Peyer's patch (tissue), 4 donors: ENCODE data around the gene TXNDC12. TPM values are rescaled to one million over a fixed set of nuclear protein-coding genes. Genes with fewer than 3 reads are reported as not detected.
"Not testable (repeated sequence)": the region's sequence is repeated elsewhere in the genome, so short reads cannot be mapped to it uniquely, and the experiment has no call there.

Experiments
- DNase-seq, 3 donors: peaks; one replicate each; pipeline ENCODE4 v3.0.0-alpha.2; 2017 to 2019
- H3K27ac ChIP-seq, 4 donors: fragments of 200-600 bp; sonication (generic); one replicate each; pipeline ENCODE4 v1.5.1; 2016 to 2019
- H3K27me3 ChIP-seq, 2 donors: fragments of 200-600 bp; sonication (generic); one replicate each; pipeline ENCODE4 v1.5.1; 2019
- H3K36me3 ChIP-seq, 3 donors: fragments of 200-600 bp; sonication (generic); one replicate each; pipeline ENCODE4 v1.5.1; 2016 to 2019
- H3K4me1 ChIP-seq, 4 donors: fragments of 200-600 bp; sonication (generic); one replicate each; pipeline ENCODE4 v1.5.1; 2016 to 2019
- H3K4me3 ChIP-seq, 4 donors: fragments of 200-600 bp; sonication (generic); 1 replicate in 3 of 4; 2 replicates in 1 of 4; pipeline ENCODE4 v1.5.1; 2016 to 2019; ENCODE audit warnings: mild to moderate bottlenecking in 1 of 4
- H3K9me3 ChIP-seq, 4 donors: fragments of 200-600 bp; sonication (generic); one replicate each; pipeline ENCODE4 v1.5.1; 2016 to 2019; ENCODE audit warnings: mild to moderate bottlenecking in 1 of 4
- CTCF ChIP-seq, 6 experiments: fragments of 450-650 bp in 4 of 6; fragments of 200-600 bp in 2 of 6; sonication (generic) in 1 of 6; IDR thresholded peaks; one replicate each; pipeline ENCODE4 v1.5.1; 2017 to 2019; ENCODE audit warnings: antibody characterized with exemption in 6 of 6, mild to moderate bottlenecking in 3 of 6, moderate library complexity in 1 of 6
- POLR2A ChIP-seq, 2 donors: fragments of 450-650 bp; IDR thresholded peaks; one replicate each; pipeline ENCODE4 v1.5.1; 2017; ENCODE audit warnings: antibody characterized with exemption in 2 of 2, mild to moderate bottlenecking in 2 of 2, moderate library complexity in 2 of 2
- total RNA-seq, 4 donors: library from RNA; depleted of rRNA; stranded (reverse); fragments of >200 nt; gene quantifications; one replicate each; pipeline ENCODE4 v1.1.0, GENCODE V29; 2016

The TXNDC12 gene
- total RNA-seq, 4 donors from 2014 or later: 14.9 to 25.0 (median 23.9) TPM

- peak within 1 kb of the TSS; percentile 71 to 94 (median 90) for H3K4me3 ChIP-seq
- no peaks in the 10 kb centered on the region for H3K9me3 ChIP-seq
- H3K27ac ChIP-seq: peak within 1 kb of the TSS; percentile 86 to 94 (median 88)
- DNase-seq: peak; percentile 96 to 99 (median 98)
- peak; percentile 38 to 61 for TF ChIP-seq POLR2A (IDR thresholded peaks at IDR 0.05)
- no peak for TF ChIP-seq CTCF (IDR thresholded peaks at IDR 0.05)
- peaks cover 0 to 24% (median 0%) of the 10 kb centered on the region in 3 donors for H3K36me3 ChIP-seq
- H3K4me1 ChIP-seq: peaks cover 0 to 33% (median 12%) of the 10 kb centered on the region in 4 donors
- H3K27me3 ChIP-seq: no peaks in the 10 kb centered on the region
Measured at GRCh38 chr1:52056163-52056936, 1.4 kb upstream of the TXNDC12 start, which contains the start of gene BTF3L4. Gene BTF3L4 (plus strand): TSS chr1:52056295. CDS start chr1:52059848, 3,553 bp downstream.

DNA sequence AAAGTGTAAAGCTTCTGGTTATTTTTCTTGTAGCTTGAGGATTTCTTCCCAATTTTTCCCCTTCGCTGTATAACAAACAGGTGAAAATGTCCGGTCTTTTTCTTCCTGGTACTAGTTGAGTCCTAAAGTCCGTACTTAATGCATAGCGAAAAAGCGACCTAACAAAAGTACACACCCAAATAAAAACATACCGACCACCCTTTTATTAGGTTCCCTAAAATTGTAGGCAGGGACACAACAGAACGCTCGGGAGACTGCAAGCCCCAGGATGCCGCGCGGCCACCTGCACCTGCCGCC, 823 bp upstream of the TXNDC12 start:
- no peak for DNase-seq
- peak overlapping the region; percentile 71 to 94 (median 90) for H3K4me3 ChIP-seq
- H3K4me1 ChIP-seq: peaks cover 0 to 33% (median 12%) of the 10 kb centered on the region in 4 donors
- no peaks in the 10 kb centered on the region for H3K27me3 ChIP-seq
- no peak for TF ChIP-seq POLR2A (IDR thresholded peaks at IDR 0.05)
- TF ChIP-seq CTCF (IDR thresholded peaks at IDR 0.05): no peak
- peaks cover 0 to 22% (median 0%) of the 10 kb centered on the region in 3 donors for H3K36me3 ChIP-seq
- H3K9me3 ChIP-seq: no peaks in the 10 kb centered on the region
- H3K27ac ChIP-seq: peak overlapping the region; percentile 86 to 94 (median 88)

DNA sequence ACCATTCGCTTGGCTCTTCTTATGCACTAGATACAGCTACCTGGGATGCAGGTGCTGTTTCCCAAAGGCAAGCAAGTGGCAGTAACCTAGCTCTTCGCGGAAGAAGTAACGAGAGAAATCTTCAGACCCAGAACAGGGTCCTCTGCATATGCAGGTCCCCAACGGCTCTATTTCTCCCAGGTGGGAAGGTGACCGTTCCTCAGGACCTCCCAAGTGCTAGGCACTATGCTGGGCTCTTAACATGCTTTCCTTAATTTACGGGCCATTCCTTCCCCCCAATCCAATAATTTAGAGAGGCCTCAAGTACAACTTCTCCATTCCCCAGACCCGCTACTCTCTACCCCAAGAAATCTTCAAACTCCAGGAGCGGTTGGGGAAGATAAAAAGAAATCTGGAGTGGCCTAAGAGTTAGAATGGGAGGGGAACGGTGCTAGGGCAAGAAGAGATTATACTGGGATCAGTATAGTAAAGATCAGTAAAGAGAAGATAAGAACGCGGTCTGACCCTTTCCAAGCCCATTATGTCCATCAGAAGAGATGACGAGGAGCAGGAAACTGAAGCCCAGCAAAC, 410 bp downstream of the TXNDC12 start:
- H3K36me3 ChIP-seq: peaks cover 0 to 14% (median 0%) of the 10 kb centered on the region in 3 donors
- H3K27ac ChIP-seq: peak overlapping the region; percentile 86 to 94 (median 88)
- H3K4me1 ChIP-seq: peaks cover 0 to 33% (median 12%) of the 10 kb centered on the region in 4 donors
- no peaks in the 10 kb centered on the region for H3K9me3 ChIP-seq
- TF ChIP-seq POLR2A (IDR thresholded peaks at IDR 0.05): no peak
- no peak for TF ChIP-seq CTCF (IDR thresholded peaks at IDR 0.05)
- H3K27me3 ChIP-seq: no peaks in the 10 kb centered on the region
- DNase-seq: no peak
- peak overlapping the region; percentile 71 to 94 (median 90) for H3K4me3 ChIP-seq

DNA sequence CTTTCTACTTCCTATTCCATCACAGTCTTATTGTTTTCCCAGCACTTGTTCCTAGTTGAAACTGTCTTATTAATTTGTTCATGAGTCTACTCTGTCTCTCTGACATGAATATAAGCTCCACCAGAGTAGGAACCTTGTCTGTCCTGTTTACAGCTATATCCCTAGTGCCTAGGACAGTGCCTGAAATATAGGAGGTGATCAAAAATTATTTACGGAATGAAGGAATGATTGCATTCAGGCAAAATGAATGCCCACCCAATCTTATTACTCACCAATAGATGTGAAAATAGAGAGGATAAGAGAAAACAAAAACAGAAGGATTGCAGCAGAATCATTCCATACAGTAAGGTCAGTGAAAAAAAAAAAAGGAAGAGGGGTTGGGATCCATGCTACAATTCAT, 1.1 kb downstream of the TXNDC12 start:
- DNase-seq: no peak
- TF ChIP-seq POLR2A (IDR thresholded peaks at IDR 0.05) (no peak), CTCF (IDR thresholded peaks at IDR 0.05) (no peak)
- H3K36me3 ChIP-seq: peaks cover 0 to 14% (median 0%) of the 10 kb centered on the region in 3 donors
- H3K4me1 ChIP-seq: peaks cover 0 to 30% (median 12%) of the 10 kb centered on the region in 4 donors
- peak overlapping the region in 2 of 4 donors; percentile 92 to 94 for H3K4me3 ChIP-seq
- H3K9me3 ChIP-seq: no peaks in the 10 kb centered on the region
- no peak overlapping the region for H3K27ac ChIP-seq
- H3K27me3 ChIP-seq: no peaks in the 10 kb centered on the region

- DNase-seq, H3K4me3 ChIP-seq, H3K27me3 ChIP-seq, H3K27ac ChIP-seq, H3K9me3 ChIP-seq: not testable (repeated sequence)
- H3K36me3 ChIP-seq: peaks cover 0 to 14% (median 0%) of the 10 kb centered on the region in 3 donors
- H3K4me1 ChIP-seq: peaks cover 0 to 11% (median 5%) of the 10 kb centered on the region in 4 donors
Measured at GRCh38 chr1:52049337-52049736, 5.7 kb downstream of the TXNDC12 start.

DNA sequence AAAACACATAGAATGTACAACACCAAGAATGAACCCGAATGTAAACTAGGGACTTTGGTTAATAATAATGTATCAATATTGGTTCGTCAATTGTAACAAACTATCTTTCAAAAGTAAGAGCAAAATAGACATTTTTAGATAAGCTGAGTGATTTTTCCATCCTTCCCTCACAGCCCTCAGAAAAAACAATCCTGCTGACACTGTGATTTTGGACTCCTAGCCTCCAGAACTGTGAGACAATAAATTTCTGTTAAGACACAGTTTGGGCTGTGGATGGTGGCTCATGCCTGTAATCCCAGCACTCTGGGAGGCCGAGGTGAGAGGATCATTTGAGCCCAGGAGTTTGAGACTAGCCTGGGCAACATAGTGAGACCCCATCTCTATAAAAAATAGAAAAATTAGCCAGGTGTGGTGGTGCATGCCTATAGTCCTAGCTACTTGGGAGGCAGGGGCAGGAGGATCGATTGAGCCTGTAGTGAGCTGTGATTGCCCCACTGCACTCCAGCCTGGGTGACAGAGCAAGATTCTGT, 9.3 kb downstream of the TXNDC12 start:
- H3K36me3 ChIP-seq, H3K4me3 ChIP-seq, H3K27ac ChIP-seq, H3K9me3 ChIP-seq, DNase-seq, H3K4me1 ChIP-seq, H3K27me3 ChIP-seq: not testable (repeated sequence)
